H9 (cell line): ENCODE measurements around the gene SLC12A5. TPM values are rescaled to one million over a fixed set of nuclear protein-coding genes. Genes with fewer than 3 reads are reported as not detected.

Experiments used
- DNase-seq: peaks from one replicate; pipeline ENCODE4 v3.0.0-alpha.2; 2017
- H2AFZ ChIP-seq: one replicate; pipeline ENCODE4 v1.6.1; 2013; ENCODE audit warnings: mild to moderate bottlenecking, low read length, control low read depth, moderate library complexity
- H2AK5ac ChIP-seq: 2 replicates; pipeline ENCODE4 v1.6.1; 2013; ENCODE audit warnings: low read length, control low read depth, mixed read lengths; ENCODE audit not compliant: insufficient read length
- H2BK120ac ChIP-seq: one replicate; pipeline ENCODE4 v1.6.1; 2013; ENCODE audit warnings: low read depth, mild to moderate bottlenecking, low read length, control low read depth, inconsistent platforms; ENCODE audit not compliant: poor library complexity, severe bottlenecking
- H2BK12ac ChIP-seq: 2 replicates; pipeline ENCODE4 v1.6.1; 2013; ENCODE audit warnings: low read length, control low read depth, mixed read lengths, low read depth; ENCODE audit not compliant: insufficient read length
- H2BK15ac ChIP-seq: 2 replicates; pipeline ENCODE4 v1.6.1; 2013; ENCODE audit warnings: low read depth, low read length, control low read depth
- H2BK20ac ChIP-seq: one replicate; pipeline ENCODE4 v1.6.1; 2013; ENCODE audit warnings: low read depth, mild to moderate bottlenecking, low read length, control low read depth, inconsistent platforms; ENCODE audit not compliant: poor library complexity, severe bottlenecking
- H2BK5ac ChIP-seq: 2 replicates; pipeline ENCODE4 v1.6.1; 2013; ENCODE audit warnings: low read length, control low read depth, mixed read lengths; ENCODE audit not compliant: insufficient read length
- H3K14ac ChIP-seq: 2 replicates; pipeline ENCODE4 v1.6.1; 2013; ENCODE audit warnings: low read length, control low read depth; ENCODE audit not compliant: insufficient read depth
- H3K18ac ChIP-seq: 2 replicates; pipeline ENCODE4 v1.6.1; 2013; ENCODE audit warnings: low read depth, mild to moderate bottlenecking, mixed read lengths, low read length, control low read depth; ENCODE audit not compliant: insufficient read length
- H3K23ac ChIP-seq: 2 replicates; pipeline ENCODE4 v1.6.1; 2013; ENCODE audit warnings: low read length, control low read depth, mixed read lengths, low read depth; ENCODE audit not compliant: insufficient read length
- H3K23me2 ChIP-seq: 2 replicates; pipeline ENCODE4 v1.6.1; 2013; ENCODE audit warnings: low read depth, mild to moderate bottlenecking, mixed read lengths, low read length, control low read depth; ENCODE audit not compliant: insufficient read length, poor library complexity, severe bottlenecking
- H3K27ac ChIP-seq: 2 replicates; pipeline ENCODE4 v1.5.1; 2013; ENCODE audit warnings: low read length, control low read depth, mixed read lengths, low read depth; ENCODE audit not compliant: insufficient read length
- H3K27me3 ChIP-seq: 2 replicates; pipeline ENCODE4 v1.6.1; 2013; ENCODE audit warnings: low read length, control low read depth, inconsistent platforms; ENCODE audit not compliant: insufficient read depth
- H3K4ac ChIP-seq: 2 replicates; pipeline ENCODE4 v1.6.1; 2013; ENCODE audit warnings: low read depth, mild to moderate bottlenecking, control low read depth, inconsistent platforms, low read length, moderate library complexity
- H3K4me1 ChIP-seq: 2 replicates; pipeline ENCODE4 v1.6.1; 2013; ENCODE audit warnings: low read length, control low read depth, inconsistent platforms; ENCODE audit not compliant: insufficient read depth
- H3K4me2 ChIP-seq: 2 replicates; pipeline ENCODE4 v1.6.1; 2013; ENCODE audit warnings: low read length, control low read depth, mixed read lengths; ENCODE audit not compliant: insufficient read length, insufficient read depth
- H3K56ac ChIP-seq: 2 replicates; pipeline ENCODE4 v1.6.1; 2013; ENCODE audit warnings: low read depth, mild to moderate bottlenecking, mixed read lengths, low read length, control low read depth; ENCODE audit not compliant: insufficient read length
- H3K79me1 ChIP-seq: 2 replicates; pipeline ENCODE4 v1.6.1; 2013; ENCODE audit warnings: low read depth, mild to moderate bottlenecking, moderate library complexity, low read length, control low read depth, inconsistent platforms; ENCODE audit not compliant: insufficient read depth, poor library complexity, severe bottlenecking
- H3K79me2 ChIP-seq: 2 replicates; pipeline ENCODE4 v1.6.1; 2013; ENCODE audit warnings: low read length, control low read depth, inconsistent platforms; ENCODE audit not compliant: insufficient read depth
- H3K9ac ChIP-seq: 2 replicates; pipeline ENCODE4 v1.6.1; 2013; ENCODE audit warnings: low read length, control low read depth, mixed read lengths; ENCODE audit not compliant: insufficient read length; ENCODE audit errors: extremely low read depth
- H3K9me3 ChIP-seq: one replicate; pipeline ENCODE4 v1.6.1; 2013; ENCODE audit warnings: low read depth, low read length, inconsistent platforms; ENCODE audit not compliant: control insufficient read depth
- H3T11ph ChIP-seq: one replicate; pipeline ENCODE4 v1.6.1; 2013; ENCODE audit warnings: mild to moderate bottlenecking, low read length, control low read depth, inconsistent platforms
- H4K20me1 ChIP-seq: one replicate; pipeline ENCODE4 v1.6.1; 2013; ENCODE audit not compliant: control insufficient read depth, insufficient read length, insufficient read depth
- H4K5ac ChIP-seq: 2 replicates; pipeline ENCODE4 v1.6.1; 2013; ENCODE audit warnings: low read depth, mild to moderate bottlenecking, mixed read lengths, low read length, control low read depth; ENCODE audit not compliant: insufficient read length
- H4K8ac ChIP-seq: replicated peaks from 2 replicates; pipeline ENCODE4 v1.6.1; 2013; ENCODE audit warnings: low read length, control low read depth, mixed read lengths, low read depth; ENCODE audit not compliant: insufficient read length
- H4K91ac ChIP-seq: 2 replicates; pipeline ENCODE4 v1.6.1; 2013; ENCODE audit warnings: low read depth, mild to moderate bottlenecking, moderate library complexity, mixed read lengths, low read length, control low read depth; ENCODE audit not compliant: insufficient read length
- H3K27ac Mint-ChIP-seq, 3 experiments: 2 replicates in 2 of 3; 3 replicates in 1 of 3; pipeline ENCODE4 v1.8.0; 2020 to 2021; ENCODE audit warnings: mixed read lengths in 3 of 3, mild to moderate bottlenecking in 1 of 3, moderate library complexity in 1 of 3
- H3K27me3 Mint-ChIP-seq: 2 replicates; pipeline ENCODE4 v1.8.0; 2021; ENCODE audit warnings: low read depth, mild to moderate bottlenecking, moderate library complexity, mixed read lengths
- H3K36me3 Mint-ChIP-seq, 3 experiments: 2 replicates in 2 of 3; 3 replicates in 1 of 3; pipeline ENCODE4 v1.8.0; 2020 to 2021; ENCODE audit warnings: low read depth in 3 of 3, mixed read lengths in 3 of 3; ENCODE audit not compliant: insufficient read depth in 1 of 3
- H3K4me1 Mint-ChIP-seq, 2 experiments: 2 replicates each; pipeline ENCODE4 v1.8.0; 2020; ENCODE audit warnings: mixed read lengths in 2 of 2
- H3K4me3 Mint-ChIP-seq, 2 experiments: 2 replicates in 1 of 2; 3 replicates in 1 of 2; pipeline ENCODE4 v1.8.0; 2020 to 2021; ENCODE audit warnings: mild to moderate bottlenecking in 2 of 2, mixed read lengths in 2 of 2, moderate library complexity in 1 of 2
- H3K9me3 Mint-ChIP-seq, 2 experiments: 2 replicates in 1 of 2; 3 replicates in 1 of 2; pipeline ENCODE4 v1.8.0; 2020; ENCODE audit warnings: mild to moderate bottlenecking in 2 of 2, mixed read lengths in 2 of 2, moderate library complexity in 1 of 2
- CTCF ChIP-seq: fragments of 200-600 bp; sonication (generic); conservative IDR thresholded peaks from 3 replicates; pipeline ENCODE4 v1.8.0; 2021; ENCODE audit warnings: antibody characterized with exemption, mild to moderate bottlenecking
- WGBS: extraction: QIAGEN DNeasy Blood & Tissue Kit; methylation state at CpG from one replicate; pipeline ENCODE4 v1.1.7; 2013; ENCODE audit warnings: missing lambda C conversion rate, low lambda C conversion rate, mixed read lengths; ENCODE audit not compliant: insufficient read length; ENCODE audit errors: extremely low coverage; 5-methylcytosine and 5-hydroxymethylcytosine counted together
- total RNA-seq: library from RNA; stranded (reverse); gene quantifications from 2 replicates; pipeline ENCODE4 v1.2.1, GENCODE V29; 2021

The SLC12A5 gene
- total RNA-seq, 1 experiment from 2014 or later, result 8.7 TPM

GRCh38 chr20:46014517-46015396, 14.3 kb upstream of the SLC12A5 start:
- peaks cover 23 to 24% of the 10 kb centered on the region in 2 experiments for H3K4me1 Mint-ChIP-seq
- peak overlapping the region; percentile 34 for H3K4me2 ChIP-seq
- H3K4me3 Mint-ChIP-seq, result peak overlapping the region; percentile 43 to 74
- no peak overlapping the region for H2BK12ac ChIP-seq
- no peak overlapping the region for H3K18ac ChIP-seq
- H3K79me1 ChIP-seq, result no peaks in the 10 kb centered on the region
- no peak overlapping the region for H4K5ac ChIP-seq
- H3K27me3 Mint-ChIP-seq, result peaks cover 22% of the 10 kb centered on the region
- peaks cover 6% of the 10 kb centered on the region for H3K23me2 ChIP-seq
- no peak overlapping the region for H2BK20ac ChIP-seq
- H2AFZ ChIP-seq, result no peak overlapping the region
- DNase-seq, result no peak
- no peak overlapping the region for H3K56ac ChIP-seq
- no peak overlapping the region for H2BK120ac ChIP-seq
- H3K79me2 ChIP-seq, result no peaks in the 10 kb centered on the region
- no peak overlapping the region for H3K23ac ChIP-seq
- H3K4ac ChIP-seq, result no peak overlapping the region
- H3K36me3 Mint-ChIP-seq, result peaks cover 7 to 18% (median 12%) of the 10 kb centered on the region in 3 experiments
- H3K27ac ChIP-seq, result no peak overlapping the region
- no peak overlapping the region for H4K8ac ChIP-seq
- H4K91ac ChIP-seq, result no peak overlapping the region
- H3K27me3 ChIP-seq, result no peaks in the 10 kb centered on the region; the same call in 1 of the 2 replicates
- no peaks in the 10 kb centered on the region for H4K20me1 ChIP-seq
- H3K27ac Mint-ChIP-seq, result peak overlapping the region in 1 of 3 experiments; percentile 58; a peak in 2 of 7 replicates
- no CpG with 5 or more reads among the region's 7 CpGs for WGBS
- no peak overlapping the region for H2AK5ac ChIP-seq
- H2BK15ac ChIP-seq, result no peak overlapping the region
- no peak overlapping the region for H3K14ac ChIP-seq
- H3K4me1 ChIP-seq, result peaks cover 6% of the 10 kb centered on the region; the same call in 1 of the 2 replicates
- peaks cover 5 to 17% of the 10 kb centered on the region in 2 experiments; a peak in 2 of 5 replicates for H3K9me3 Mint-ChIP-seq
- TF ChIP-seq CTCF, result no peak
- H3T11ph ChIP-seq, result no peak overlapping the region
- H2BK5ac ChIP-seq, result no peak overlapping the region
- H3K9ac ChIP-seq, result no peak overlapping the region
- H3K9me3 ChIP-seq, result no peaks in the 10 kb centered on the region
